GM19438 (cell line): ENCODE data around the gene MAP7D1.
A peak's percentile ranks its signal among the peaks of the same experiment; 100 is the strongest.

Experiments used
- ATAC-seq: cut with Tn5 transposase; IDR thresholded peaks from one replicate; pipeline ENCODE4 v1.9.1; 2021; ENCODE audit warnings: low read depth; ENCODE audit not compliant: unreplicated experiment

Gene MAP7D1

DNA sequence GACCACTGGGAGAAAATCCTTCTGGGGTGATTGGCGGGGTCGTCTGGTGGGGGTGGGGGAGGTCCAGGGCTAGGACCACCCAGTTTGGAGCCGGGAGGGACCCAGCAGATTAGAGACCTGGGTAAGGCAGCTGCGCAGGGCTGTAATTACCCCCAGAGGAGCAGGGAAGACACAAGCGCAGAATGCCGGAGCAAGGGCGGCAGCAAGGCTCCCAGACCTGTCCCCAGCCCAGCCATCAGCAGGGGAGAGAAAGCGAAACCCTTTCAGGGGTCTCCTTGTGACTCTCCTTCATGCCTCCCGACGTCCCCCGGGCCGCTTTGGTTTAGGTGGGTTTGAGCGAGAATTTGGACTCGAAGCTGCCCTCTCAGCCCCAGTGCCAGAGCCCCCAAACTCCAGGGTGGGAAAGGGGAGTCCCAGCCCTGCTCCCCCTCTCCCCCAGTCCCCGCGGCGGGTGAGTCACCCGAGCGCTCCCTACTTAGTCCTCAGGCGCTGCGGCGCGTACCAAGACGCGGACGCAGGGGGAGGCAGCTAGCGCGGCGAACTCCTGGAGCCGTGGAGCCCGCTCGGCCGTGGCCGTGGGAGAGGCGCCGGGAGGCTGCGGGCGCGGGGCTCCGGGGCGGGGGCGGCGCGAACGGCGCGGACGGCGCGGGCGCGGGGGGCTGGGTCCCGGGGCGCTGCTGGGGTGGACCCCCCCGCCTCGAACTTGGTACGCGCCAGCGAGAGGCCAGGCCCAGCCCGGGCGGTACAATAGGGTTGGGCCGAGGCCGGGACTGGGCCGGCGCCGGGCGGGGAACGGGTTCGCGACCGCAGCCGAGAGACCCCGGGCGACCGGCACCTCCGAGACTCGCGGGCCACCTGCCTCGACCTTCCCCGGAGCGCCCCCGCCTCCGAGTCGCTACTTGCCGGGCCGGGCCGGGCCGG lies at the start of gene MAP7D1:
TSS of gene MAP7D1 (plus strand) at position 753 of the 921 bp plus-strand sequence. CDS start 258 bp downstream, outside the sequence.
- peak; percentile 50 for ATAC-seq

GRCh38 chr1:36106269-36106668 lies 49.7 kb upstream of the MAP7D1 start:
- no peak for ATAC-seq

DNA sequence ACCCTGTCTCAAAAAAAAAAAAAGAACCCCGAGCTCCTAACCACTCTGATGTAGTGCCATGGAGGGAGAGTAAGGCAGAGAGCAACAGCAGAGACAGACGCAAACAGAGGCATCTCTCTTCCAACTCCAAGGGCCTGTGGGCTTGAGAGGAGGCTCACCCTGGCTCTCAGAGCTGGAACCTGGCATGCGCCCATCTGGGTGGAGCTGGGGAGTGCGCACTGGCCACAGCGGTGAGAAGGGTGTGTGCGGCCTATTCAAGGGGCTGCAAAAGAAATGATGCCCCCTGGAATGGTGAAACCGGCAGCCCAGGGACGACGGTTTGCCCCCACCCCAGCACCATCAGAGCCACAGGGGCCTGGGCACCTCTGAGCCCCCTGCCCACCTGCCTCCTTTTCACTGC lies 48.6 kb upstream of the MAP7D1 start:
- ATAC-seq: no peak

DNA sequence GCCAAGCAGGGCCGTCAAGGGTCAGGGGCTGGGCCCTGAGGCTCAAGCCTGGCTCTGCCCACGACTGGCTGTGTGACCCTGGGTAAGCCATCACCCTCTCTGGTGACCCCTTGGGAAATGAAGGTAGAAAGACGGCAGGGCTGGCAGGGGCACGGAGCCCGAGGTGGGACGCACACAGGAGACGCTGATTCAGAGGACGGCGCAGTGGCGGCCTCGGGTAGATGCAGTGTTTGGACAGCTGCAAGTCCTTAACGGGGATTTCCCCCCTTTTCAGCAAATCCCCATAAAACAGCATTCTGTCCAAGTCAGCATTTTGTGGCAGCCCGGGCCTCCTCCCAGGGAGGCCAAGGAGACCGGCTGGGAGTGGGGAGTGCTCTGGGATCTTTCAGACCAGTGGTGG lies 47.6 kb upstream of the MAP7D1 start:
- no peak for ATAC-seq

DNA sequence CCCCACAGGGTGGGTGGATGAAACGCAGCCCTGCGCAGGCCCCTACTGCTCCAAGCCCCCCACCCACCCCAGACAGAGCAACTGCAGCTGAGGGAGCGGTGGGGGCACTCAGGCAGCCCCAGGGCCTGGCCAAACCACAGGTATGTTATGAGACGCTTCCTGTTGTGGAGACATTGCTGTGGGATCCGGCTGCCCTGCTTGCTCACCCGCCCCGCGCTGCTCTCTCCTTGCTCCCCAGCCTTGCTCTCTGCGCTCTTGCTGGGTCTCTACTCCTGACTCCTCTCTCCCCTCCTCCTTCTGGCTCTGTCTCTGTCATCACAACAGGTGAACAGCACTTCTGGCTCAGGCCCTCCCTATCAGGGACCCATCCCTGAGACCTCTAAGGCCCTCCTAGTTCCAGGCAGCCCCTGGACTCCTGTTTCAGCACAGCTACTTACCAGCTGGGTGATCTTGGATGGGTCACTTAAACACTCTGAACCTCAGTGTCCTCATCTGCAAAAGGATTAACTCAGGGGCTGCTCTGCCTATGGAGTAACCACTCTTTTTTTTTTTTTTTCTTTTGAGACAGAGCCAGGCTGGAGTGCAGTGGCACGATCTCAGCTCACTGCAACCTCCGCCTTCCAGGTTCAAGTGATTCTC lies 46.8 kb upstream of the MAP7D1 start:
- ATAC-seq: no peak

GRCh38 chr1:36111151-36111550 lies 44.8 kb upstream of the MAP7D1 start:
- ATAC-seq: no peak

- no peak for ATAC-seq
Measured at GRCh38 chr1:36112823-36113222, 43.1 kb upstream of the MAP7D1 start.

- no peak for ATAC-seq
Measured at GRCh38 chr1:36114371-36114770, 41.6 kb upstream of the MAP7D1 start.

GRCh38 chr1:36115200-36115669 lies 40.7 kb upstream of the MAP7D1 start:
- ATAC-seq: no peak

DNA sequence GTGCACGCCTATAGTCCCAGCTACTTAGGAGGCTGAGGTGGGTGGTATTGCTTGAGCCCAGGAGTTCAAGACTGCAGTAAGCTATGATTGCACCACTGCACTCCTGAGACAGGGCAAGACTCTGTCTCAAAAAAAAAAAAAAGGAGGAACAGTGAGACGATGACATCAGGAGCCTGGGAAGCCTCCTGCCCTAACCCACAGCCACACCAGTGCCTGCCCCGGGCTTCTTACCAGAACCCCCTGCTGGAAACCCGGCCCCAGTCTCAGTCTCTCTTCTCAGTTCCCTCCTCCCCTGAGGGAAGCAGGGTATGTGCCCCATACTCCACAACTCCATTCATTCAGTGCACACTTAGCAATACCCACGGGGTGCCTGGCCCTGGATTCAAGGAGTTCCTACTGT lies 40.0 kb upstream of the MAP7D1 start:
- ATAC-seq: no peak

- ATAC-seq: no peak
Measured at GRCh38 chr1:36116901-36117300, 39.1 kb upstream of the MAP7D1 start.

DNA sequence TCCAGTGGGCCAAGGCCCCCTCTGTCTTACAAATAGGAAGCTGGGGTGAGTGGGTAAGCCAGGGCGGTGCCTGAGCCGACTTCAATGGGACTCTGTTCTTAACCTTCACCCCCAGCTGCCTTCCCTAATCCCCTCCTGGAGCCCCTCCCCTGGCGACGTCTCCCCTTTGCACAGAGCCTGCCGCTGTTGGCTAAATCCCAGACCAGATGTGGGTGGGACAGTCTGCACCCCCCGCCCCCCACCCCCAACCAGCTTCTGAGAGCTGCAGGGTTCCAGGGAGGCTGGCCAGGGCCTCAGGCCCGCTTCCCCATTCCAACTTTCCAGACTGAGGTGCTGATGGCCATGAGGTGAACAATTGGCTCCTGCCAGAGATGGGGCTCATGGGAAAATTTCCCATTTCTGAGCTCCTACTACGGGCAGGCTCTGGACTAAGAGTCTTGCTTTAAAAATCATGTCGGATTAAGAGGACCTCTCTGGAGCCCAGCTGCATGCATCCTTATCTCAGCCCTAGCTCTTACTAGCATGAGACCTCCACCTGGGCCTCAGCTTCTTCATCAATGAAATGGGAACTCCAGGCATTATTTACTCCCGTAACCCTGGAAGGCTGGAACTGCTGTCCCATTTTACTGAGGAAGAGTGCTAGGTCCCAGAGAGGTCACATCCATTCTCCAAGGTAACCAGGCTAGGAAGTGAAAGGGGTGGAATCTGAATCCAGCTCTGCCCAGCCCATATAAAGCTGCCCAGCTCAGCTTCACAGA lies 37.3 kb upstream of the MAP7D1 start:
- no peak for ATAC-seq

GRCh38 chr1:36119456-36119855 lies 36.5 kb upstream of the MAP7D1 start:
- no peak for ATAC-seq

GRCh38 chr1:36122062-36123030 lies 33.6 kb upstream of the MAP7D1 start:
- no peak for ATAC-seq

- no peak for ATAC-seq
Measured at GRCh38 chr1:36123356-36123755, 32.6 kb upstream of the MAP7D1 start.

DNA sequence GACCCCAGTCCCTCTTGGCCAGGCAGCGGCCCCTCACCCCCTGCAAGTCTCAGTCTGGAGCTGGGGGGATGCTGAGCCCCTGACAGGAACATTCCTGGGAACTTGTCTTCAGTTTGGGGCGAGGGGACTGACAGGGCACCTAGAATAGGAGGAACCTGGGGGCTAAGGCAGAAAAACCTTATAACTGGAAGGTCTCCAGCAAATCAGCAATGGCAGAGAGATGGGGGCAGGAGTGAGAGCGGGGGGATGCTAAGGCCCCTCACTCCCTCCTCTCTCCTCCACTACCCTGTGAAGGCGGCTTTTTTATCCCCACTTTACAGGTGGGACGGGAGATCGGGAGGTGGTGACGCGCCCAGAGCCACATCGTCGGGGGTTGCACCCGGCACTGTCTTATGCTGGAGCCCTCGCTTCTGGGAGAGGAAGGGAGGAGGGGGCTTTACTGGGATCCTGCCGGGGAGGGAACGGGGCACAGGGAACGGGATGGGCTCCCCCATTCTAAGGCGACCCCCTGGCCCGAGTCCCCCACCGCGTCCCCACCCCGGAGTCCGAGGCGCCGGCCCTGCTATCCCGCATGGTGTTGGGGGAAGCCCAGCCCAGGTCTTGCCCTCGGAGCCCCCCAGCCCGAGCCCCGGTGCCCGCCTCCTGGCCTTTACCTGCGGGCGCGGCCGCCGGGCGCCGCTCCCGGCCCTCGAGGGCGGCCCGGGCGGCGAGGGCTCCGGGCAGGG lies 31.4 kb upstream of the MAP7D1 start:
- ATAC-seq: no peak

DNA sequence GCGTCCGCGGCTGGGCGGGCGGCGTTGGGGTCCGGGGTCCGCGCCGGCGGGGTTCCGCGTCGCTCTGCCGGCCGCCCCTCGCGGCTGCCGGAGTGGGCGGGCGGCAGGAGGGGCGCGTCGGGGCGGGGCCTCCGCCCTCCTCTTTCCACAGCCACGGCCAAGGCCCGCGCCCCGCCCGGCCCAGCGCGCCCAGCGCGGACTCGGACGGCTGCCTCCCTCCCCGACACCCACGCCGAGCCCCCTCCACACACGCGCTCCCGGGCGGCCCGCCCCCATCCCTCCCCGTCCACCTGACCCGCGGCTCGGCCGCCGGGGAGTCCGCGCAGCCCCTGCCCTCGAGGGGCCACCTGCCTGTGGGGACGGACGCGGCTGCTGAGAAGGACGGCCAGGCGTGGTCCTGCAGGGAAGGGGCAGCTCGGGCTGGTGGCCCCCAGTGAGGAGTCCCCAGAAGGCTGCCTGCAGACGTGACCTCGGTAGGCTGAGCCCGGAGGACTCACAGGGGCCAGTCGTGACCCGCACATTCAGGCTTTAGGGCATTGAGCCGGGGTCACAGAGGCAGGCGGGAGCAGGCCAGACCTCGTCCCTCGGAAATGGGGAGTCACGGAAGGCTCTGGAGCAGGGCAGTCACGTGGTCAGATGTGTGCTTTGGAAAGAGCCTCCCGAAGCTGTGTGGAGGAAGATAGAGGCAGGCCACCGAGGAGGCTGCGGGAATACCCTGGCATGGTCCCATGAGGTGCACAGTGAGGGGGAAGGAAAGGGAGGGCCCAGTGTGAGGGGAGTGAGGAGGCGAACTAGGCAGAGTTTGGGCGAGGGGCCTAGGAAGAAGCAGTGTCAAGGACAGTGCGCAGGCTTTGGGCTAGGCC lies 30.6 kb upstream of the MAP7D1 start, which contains the start of gene COL8A2:
TSS of gene COL8A2 (minus strand) at position 94 of the 863 bp plus-strand sequence. CDS start 24,980 bp downstream, outside the sequence.
- no peak for ATAC-seq
